HG02588 (cell line): ENCODE data around the gene CDRT15L2.
"Not testable (repeated sequence)": the region's sequence is repeated elsewhere in the genome, so short reads cannot be mapped to it uniquely, and the experiment has no call there.

Experiments used
- ATAC-seq: cut with Tn5 transposase; IDR thresholded peaks from one replicate; pipeline ENCODE4 v1.9.1; 2021; ENCODE audit warnings: mild to moderate bottlenecking, moderate library complexity; ENCODE audit not compliant: unreplicated experiment

CDRT15L2 gene

DNA sequence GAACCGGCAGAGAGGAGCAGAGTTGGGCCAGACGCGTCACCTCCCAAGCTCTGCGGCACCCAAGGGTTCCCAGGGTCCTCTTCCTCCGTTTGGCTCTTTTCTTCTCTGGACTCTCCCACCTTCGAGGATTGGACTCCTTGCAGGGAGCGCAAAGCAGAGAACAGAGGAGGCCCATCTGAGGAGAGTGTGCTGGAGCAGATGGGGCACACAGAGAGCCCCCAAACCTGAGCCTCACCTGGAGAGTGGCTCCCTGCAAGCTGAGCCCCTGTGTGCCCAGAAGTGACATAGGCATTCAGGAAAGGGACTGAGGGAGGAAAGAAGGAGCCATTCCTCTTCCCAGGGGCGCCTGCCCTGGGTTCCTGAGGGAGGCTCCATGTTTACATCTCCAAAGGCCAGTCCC is 6.3 kb upstream of the CDRT15L2 start:
- ATAC-seq = not testable (repeated sequence)

DNA sequence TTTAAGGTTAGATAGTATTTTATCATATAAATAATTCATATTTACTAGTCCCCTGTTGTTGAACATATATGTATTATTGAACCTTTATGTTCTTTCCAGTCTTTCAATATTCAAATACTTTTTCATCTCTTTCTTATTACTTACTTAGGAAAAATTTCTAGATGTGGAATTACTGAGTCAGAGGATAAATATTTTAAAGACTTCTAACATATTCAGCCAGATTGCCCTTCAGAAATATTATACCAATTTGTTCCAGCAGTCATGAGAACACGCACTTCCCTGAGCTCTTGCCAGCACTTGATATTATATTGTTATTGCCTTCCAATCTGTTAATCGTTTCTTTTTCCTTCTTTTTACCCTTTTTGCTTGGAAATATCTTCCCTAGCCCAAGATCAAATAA is 4.5 kb upstream of the CDRT15L2 start:
- not testable (repeated sequence) for ATAC-seq

DNA sequence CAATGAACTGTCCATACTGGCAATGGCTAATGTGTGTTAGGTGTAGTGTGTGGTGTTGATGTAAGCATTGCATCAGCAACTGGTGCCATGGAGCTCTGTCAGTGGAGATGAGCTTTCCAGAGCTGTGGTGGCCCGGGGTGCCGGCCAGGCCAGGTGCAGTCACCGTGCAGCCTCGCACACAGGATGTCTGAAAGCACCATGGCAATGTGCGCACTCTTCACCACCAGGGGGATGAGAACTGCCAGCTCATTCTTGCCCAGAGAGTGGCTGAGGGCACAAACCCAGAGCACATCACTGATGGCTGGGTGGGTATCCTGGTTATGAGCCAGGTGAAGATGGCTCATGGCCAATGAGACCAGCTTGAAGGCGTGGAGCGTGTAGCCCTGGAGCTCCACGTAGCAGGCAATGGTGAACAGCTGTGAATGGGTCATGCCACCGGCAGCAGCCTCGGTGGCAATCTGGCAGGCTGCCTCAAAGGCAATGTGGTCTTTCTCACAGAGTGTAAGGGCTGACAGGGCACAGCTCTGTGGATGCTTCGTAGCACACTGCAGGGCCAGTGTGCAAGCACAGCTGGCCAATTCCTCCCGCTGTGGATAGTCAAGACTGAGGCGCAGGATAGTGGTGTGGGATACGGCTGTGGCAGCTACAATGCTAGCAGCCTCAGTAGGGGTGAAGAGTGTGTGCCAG is 4.5 kb downstream of the CDRT15L2 start:
- not testable (repeated sequence) for ATAC-seq

DNA sequence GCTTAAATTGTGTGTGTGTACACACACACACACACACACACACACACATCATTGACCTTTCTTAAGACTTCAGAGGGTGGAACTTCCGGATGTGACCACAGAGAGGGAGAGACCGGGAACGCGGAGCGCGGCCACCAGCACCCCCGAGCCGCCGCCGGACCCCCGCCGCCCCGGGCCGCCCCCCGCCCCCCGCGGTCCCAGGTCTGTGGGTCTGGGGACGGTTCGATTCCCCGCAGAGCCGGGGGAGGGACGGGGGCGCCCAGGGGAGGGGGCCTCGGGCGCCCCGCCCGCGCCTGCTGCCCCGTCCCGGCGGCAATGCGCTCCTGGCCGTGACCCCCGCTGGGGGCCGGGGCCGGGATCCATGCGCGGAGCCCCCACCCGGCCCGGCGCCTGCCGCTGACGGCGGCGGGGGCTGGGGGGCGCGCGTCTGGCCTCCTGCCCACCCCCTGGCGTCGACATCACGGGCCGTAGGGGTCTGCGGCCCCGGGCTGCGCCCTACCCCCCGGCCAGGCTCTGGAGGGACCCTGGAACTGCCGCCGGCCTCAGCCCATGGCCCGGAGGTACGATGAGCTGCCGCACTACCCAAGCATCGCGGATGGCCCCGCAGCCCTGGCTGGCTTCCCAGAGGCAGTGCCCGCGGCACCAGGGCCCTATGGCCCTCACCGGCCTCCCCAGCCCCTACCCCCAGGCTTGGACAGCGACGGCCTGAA is 9.4 kb downstream of the CDRT15L2 start:
- not testable (repeated sequence) for ATAC-seq

DNA sequence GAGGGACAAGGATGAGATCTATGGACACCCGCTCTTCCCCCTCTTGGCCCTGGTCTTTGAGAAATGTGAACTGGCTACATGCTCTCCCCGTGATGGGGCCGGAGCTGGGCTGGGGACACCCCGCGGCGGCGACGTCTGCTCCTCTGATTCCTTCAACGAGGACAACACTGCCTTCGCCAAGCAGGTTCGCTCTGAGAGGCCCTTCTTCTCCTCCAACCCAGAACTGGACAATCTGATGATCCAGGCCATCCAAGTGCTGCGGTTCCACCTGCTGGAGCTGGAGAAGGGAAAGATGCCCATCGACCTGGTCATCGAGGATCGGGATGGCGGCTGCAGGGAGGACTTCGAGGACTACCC is 9.9 kb downstream of the CDRT15L2 start:
- ATAC-seq = not testable (repeated sequence)

DNA sequence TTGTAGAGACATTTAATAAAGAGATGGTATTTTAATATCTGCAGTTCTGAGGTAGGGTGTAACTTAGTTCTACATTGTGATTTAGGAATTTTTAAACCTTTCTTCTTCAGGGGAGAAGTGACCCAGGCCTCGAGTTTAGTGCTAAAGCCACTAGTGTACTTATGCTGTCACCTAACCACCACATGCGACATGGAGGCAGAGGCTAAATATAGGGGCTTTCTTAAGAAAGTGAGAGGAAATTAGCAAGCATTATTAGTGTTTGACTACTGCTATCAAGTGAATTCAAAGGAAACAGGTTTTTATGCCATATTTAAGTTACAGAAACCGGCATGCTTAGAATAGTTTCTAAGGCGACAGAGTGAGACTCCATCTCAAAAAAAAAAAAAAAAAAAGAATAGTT is 11.5 kb downstream of the CDRT15L2 start:
- not testable (repeated sequence) for ATAC-seq

DNA sequence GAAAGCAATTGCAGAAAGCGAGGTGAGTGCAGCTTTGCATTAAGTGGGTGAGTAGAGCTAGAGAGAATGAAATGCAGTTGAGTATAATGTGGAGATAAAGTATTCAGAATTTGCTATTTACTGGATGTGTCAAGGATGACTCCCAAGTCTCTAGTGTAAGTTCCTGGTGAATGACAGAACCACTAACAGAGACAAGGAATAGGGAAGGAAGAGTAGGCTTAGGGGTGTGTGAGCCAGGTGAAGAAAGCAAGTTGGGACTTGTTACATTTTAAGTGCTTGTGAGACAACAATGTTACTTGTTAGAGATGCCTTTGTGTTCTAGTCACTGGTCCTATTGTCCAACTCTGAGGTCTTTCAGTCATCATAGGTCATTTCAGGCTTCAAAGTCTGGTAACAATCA is 26.0 kb downstream of the CDRT15L2 start:
- not testable (repeated sequence) for ATAC-seq

DNA sequence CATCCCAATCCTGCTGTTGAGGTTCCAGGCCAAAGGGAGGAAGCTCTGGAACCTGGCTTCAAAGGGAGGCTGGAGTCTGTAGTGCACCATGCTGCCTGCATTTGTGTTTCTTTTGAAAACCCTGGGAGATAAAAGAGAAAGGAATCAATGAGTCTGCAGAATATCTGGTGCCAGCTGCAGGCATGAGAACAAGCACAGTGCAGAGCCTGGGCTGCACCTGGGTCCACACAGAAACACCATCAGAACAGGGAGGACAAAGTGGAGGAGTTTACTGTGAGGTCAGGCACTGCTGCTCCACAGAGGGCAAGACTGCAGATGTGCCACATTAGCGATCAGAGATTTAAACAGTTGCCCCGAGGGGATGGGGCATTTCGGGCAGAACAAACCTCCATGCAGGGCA is 30.0 kb downstream of the CDRT15L2 start:
- ATAC-seq = not testable (repeated sequence)

DNA sequence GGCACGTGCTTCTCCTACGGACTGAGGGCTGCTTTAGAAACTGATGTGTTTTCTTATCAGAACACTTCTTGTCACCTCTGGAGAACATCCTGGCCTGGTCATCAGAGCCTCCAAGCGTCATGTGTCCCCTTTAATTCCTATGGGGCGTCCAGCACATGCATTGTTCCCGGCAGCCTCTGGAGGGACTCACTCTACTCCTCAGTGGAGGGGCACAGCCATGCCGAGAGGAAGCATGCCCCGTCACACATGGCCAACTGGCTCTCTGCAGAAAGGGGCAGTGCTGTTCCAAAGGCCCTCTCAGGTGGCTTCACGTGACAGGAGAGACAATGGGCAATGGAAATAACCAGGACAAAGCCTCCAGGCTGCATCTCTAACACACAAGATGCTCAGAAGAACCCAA is 31.8 kb downstream of the CDRT15L2 start:
- ATAC-seq = no peak

DNA sequence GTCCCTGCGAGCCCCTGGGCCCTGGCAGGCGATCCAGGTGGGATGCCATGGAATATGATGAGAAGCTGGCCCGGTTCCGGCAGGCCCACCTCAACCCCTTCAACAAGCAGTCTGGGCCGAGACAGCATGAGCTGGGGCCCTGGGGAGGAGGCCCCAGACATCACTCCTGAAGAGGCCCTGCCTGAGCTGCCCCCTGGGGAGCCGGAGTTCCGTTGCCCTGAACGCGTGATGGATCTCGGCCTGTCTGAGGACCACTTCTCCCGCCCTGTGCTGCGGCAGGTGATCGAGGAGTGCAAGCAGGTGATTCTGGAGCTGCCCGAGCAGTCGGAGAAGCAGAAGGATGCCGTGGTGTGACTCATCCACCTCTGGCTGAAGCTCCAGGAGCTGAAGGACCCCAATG is 33.1 kb downstream of the CDRT15L2 start:
- ATAC-seq = no peak

DNA sequence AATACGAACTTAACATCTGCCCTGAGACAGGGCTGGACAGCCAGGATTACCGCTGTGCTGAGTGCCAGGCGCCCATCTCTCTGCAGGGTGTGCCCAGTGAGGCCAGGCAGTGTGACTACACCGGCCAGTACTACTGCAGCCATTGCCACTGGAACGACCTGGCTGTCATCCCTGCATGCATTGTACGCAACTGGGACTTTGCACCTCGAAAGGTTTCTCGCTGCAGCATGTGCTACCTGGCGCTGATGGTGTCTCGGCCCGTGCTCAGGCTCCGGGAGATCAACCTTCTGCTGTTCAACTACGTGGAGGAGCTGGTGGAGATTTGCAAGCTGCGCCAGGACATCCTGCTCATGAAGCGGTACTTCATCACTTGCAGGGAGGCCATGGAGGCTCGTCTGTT is 33.7 kb downstream of the CDRT15L2 start:
- no peak for ATAC-seq

DNA sequence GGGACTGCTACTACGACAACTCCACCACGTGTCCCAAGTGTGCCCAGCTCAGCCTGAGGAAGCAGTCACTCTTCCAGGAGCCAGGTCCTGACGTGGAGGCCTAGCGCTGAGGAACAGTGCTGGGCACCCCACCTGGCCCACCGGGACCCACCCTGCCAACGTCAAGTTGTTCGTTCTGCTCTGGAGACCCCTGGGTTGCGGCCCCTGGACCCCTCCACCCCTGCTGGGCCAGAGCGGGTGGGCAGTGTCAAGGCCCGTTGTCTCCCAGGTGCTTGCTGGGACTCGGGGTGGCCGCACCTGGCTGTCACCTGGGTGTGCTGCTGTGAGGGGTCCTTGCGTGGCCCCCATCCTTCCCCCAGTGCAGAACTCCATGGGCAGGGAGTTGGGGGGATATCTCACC is 34.4 kb downstream of the CDRT15L2 start:
- no peak for ATAC-seq

DNA sequence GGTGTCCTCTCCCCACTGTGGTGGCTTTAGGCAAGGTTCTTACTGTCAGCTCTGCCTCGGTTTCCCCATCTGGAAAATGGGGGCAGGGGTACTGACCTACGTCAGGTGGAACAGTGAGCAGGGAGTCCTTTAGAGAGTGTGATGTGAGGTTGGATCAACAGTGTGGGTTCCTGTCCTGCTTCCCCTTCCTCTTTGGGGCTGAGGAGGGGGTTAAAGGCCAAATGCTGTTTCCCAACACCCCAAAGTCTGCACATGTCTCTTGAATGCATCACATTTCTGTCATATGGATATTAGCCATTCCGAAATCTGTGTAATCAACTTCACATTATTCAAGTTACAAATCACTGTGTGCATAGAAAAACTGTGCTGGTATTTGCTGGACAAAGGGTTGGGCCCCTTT is 35.9 kb downstream of the CDRT15L2 start:
- ATAC-seq = not testable (repeated sequence)
